HepG2 (cell line): ENCODE measurements around the gene CTSW. TPM values are rescaled to one million over a fixed set of nuclear protein-coding genes. Genes with fewer than 3 reads are reported as not detected.

Source experiments
- FOXM1 ChIP-seq: sonication (generic); formaldehyde crosslinking; IDR thresholded peaks from 2 replicates; pipeline ENCODE4 v1.5.0; 2020; ENCODE audit warnings: missing genetic modification reagents
- HCFC1 ChIP-seq: fragments of 150-350 bp; IDR thresholded peaks from 2 replicates; pipeline ENCODE4 v1.6.1; 2014; ENCODE audit warnings: low read depth, low read length
- KLF12 ChIP-seq: sonication (generic); formaldehyde crosslinking; IDR thresholded peaks from 2 replicates; pipeline ENCODE4 v1.4.0; 2020; ENCODE audit warnings: missing genetic modification reagents, borderline replicate concordance
- SATB2 ChIP-seq: sonication (generic); formaldehyde crosslinking; IDR thresholded peaks from 2 replicates; pipeline ENCODE4 v1.5.0; 2020; ENCODE audit warnings: missing genetic modification reagents
- STAG1 ChIP-seq: sonication (generic); formaldehyde crosslinking; IDR thresholded peaks from 2 replicates; pipeline ENCODE4 v1.4.0; 2020; ENCODE audit warnings: missing genetic modification reagents
- YY1 ChIP-seq: IDR thresholded peaks from 2 replicates; pipeline ENCODE4 v1.6.1; 2011; ENCODE audit warnings: low read length, low read depth, moderate library complexity, mild to moderate bottlenecking; ENCODE audit not compliant: insufficient read depth, insufficient replicate concordance
- ZFP62 ChIP-seq: sonication (generic); formaldehyde crosslinking; IDR thresholded peaks from 2 replicates; pipeline ENCODE4 v1.4.0; 2020; ENCODE audit warnings: missing genetic modification reagents
- ZNF225 ChIP-seq: sonication (generic); formaldehyde crosslinking; IDR thresholded peaks from 2 replicates; pipeline ENCODE4 v1.4.0; 2020; ENCODE audit warnings: mild to moderate bottlenecking, missing genetic modification reagents
- ZNF292 ChIP-seq: sonication (generic); formaldehyde crosslinking; IDR thresholded peaks from 2 replicates; pipeline ENCODE4 v1.8.1; 2022; ENCODE audit warnings: mild to moderate bottlenecking, low read depth, missing genetic modification reagents, borderline replicate concordance
- ZNF839 ChIP-seq: sonication (generic); formaldehyde crosslinking; IDR thresholded peaks from 2 replicates; pipeline ENCODE4 v1.4.0; 2020; ENCODE audit warnings: missing genetic modification reagents, mild to moderate bottlenecking, borderline replicate concordance
- polyA plus RNA-seq, 8 experiments: library from polyadenylated mRNA; depleted of rRNA in 3 of 8; stranded (reverse) in 7 of 8; unstranded in 1 of 8; fragments of >200 nt; fragmentation: Illumina TruSeq in 4 of 8; extraction: Trizol in 4 of 8; gene quantifications; 2 replicates each; pipeline versions ENCODE4 v1.2.1 to v1.2.3, GENCODE V29; 2011 to 2016; ENCODE audit warnings: low read depth in 4 of 8, missing spikeins in 1 of 8, mixed read lengths in 1 of 8; ENCODE audit not compliant: insufficient read depth in 1 of 8
- total RNA-seq, 5 experiments: library from RNA; depleted of rRNA; stranded (reverse); fragments of >200 nt; fragmentation: Illumina TruSeq; extraction: Trizol; gene quantifications; 2 replicates each; pipeline ENCODE4 v1.2.3, GENCODE V29; 2016; ENCODE audit warnings: low read depth in 1 of 5
- TF ChIP-seq, protein P1 (sequence below): sonication (generic); formaldehyde crosslinking; IDR thresholded peaks from 2 replicates; pipeline ENCODE4 v1.8.1; 2022; ENCODE audit warnings: low read depth, mild to moderate bottlenecking, missing genetic modification reagents
- TF ChIP-seq, protein P2 (sequence below): sonication (generic); formaldehyde crosslinking; IDR thresholded peaks from 2 replicates; pipeline ENCODE4 v1.5.1; 2020; ENCODE audit warnings: mild to moderate bottlenecking, missing genetic modification reagents, moderate library complexity
- TF ChIP-seq, protein P3 (sequence below): sonication (generic); formaldehyde crosslinking; IDR thresholded peaks from 2 replicates; pipeline ENCODE4 v1.4.0; 2020; ENCODE audit warnings: mild to moderate bottlenecking, missing genetic modification reagents

CTSW gene
- total and polyA plus RNA-seq, 2 of the 13 experiments (the other 11 are each of a cell fraction or from before 2014, with no cell fraction given), result 0.09 TPM; not detected in 1

DNA sequence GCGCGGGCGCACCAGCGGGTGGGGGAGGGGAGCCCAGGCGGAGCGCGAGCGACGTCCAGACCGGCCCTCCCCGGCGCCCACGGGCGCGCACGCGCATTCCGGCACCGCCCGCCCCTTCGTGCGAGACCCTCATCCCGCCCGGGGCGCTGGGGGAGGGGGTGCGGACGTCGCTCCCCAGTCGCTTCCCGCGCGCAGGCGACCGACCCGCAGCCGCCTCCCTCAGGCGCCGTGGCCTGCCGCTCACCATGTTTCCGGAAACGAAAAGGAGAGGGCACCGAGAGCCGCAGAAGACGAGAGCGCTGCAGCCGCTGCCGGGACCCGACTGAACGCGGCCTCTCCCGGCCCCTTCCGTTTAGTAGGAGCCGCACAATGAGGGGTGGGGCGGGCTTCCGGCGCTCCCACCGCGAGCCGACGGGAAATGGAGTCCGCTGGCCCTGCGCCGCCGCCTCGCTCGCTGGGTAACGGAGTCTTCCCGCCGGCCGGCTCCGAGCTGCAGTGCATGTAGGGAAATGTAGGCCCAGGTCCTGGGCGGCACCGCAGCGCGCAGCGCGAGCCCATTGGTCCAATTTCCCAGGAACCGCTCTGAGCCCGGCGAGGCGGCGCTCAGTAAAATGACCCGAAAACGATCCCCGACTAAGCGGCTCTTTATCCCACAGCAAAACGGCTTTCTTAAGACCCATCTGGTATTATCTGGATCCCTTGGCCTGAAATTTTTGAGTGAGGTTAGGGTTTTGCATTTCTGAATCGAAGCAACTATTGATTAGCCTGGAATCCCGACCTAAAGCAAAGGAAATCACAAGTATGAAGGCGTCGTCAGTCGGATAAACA, 21.6 kb upstream of the CTSW start, which contains the start of gene CFL1 (continued):
- TF ChIP-seq, protein P1, sequence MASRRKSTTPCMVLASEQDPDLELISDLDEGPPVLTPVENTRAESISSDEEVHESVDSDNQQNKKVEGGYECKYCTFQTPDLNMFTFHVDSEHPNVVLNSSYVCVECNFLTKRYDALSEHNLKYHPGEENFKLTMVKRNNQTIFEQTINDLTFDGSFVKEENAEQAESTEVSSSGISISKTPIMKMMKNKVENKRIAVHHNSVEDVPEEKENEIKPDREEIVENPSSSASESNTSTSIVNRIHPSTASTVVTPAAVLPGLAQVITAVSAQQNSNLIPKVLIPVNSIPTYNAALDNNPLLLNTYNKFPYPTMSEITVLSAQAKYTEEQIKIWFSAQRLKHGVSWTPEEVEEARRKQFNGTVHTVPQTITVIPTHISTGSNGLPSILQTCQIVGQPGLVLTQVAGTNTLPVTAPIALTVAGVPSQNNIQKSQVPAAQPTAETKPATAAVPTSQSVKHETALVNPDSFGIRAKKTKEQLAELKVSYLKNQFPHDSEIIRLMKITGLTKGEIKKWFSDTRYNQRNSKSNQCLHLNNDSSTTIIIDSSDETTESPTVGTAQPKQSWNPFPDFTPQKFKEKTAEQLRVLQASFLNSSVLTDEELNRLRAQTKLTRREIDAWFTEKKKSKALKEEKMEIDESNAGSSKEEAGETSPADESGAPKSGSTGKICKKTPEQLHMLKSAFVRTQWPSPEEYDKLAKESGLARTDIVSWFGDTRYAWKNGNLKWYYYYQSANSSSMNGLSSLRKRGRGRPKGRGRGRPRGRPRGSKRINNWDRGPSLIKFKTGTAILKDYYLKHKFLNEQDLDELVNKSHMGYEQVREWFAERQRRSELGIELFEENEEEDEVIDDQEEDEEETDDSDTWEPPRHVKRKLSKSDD (CRISPR knock-in tag), result no peak
- TF ChIP-seq, protein P2, sequence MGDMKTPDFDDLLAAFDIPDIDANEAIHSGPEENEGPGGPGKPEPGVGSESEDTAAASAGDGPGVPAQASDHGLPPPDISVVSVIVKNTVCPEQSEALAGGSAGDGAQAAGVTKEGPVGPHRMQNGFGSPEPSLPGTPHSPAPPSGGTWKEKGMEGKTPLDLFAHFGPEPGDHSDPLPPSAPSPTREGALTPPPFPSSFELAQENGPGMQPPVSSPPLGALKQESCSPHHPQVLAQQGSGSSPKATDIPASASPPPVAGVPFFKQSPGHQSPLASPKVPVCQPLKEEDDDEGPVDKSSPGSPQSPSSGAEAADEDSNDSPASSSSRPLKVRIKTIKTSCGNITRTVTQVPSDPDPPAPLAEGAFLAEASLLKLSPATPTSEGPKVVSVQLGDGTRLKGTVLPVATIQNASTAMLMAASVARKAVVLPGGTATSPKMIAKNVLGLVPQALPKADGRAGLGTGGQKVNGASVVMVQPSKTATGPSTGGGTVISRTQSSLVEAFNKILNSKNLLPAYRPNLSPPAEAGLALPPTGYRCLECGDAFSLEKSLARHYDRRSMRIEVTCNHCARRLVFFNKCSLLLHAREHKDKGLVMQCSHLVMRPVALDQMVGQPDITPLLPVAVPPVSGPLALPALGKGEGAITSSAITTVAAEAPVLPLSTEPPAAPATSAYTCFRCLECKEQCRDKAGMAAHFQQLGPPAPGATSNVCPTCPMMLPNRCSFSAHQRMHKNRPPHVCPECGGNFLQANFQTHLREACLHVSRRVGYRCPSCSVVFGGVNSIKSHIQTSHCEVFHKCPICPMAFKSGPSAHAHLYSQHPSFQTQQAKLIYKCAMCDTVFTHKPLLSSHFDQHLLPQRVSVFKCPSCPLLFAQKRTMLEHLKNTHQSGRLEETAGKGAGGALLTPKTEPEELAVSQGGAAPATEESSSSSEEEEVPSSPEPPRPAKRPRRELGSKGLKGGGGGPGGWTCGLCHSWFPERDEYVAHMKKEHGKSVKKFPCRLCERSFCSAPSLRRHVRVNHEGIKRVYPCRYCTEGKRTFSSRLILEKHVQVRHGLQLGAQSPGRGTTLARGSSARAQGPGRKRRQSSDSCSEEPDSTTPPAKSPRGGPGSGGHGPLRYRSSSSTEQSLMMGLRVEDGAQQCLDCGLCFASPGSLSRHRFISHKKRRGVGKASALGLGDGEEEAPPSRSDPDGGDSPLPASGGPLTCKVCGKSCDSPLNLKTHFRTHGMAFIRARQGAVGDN (CRISPR knock-in tag), result peak; percentile 56
- no peak; the same call in 1 of the 2 replicates for TF ChIP-seq ZFP62 (CRISPR knock-in tag)
- 0 out of 2 replicates have a peak, but pooled peaks have one; percentile 50 for TF ChIP-seq ZNF839 (CRISPR knock-in tag)
- peak; percentile 92 for TF ChIP-seq HCFC1
- peak; percentile 69 for TF ChIP-seq YY1
- TF ChIP-seq KLF12, result peak; percentile 100
- no peak for TF ChIP-seq ZNF292 (CRISPR knock-in tag)
- TF ChIP-seq, protein P3, sequence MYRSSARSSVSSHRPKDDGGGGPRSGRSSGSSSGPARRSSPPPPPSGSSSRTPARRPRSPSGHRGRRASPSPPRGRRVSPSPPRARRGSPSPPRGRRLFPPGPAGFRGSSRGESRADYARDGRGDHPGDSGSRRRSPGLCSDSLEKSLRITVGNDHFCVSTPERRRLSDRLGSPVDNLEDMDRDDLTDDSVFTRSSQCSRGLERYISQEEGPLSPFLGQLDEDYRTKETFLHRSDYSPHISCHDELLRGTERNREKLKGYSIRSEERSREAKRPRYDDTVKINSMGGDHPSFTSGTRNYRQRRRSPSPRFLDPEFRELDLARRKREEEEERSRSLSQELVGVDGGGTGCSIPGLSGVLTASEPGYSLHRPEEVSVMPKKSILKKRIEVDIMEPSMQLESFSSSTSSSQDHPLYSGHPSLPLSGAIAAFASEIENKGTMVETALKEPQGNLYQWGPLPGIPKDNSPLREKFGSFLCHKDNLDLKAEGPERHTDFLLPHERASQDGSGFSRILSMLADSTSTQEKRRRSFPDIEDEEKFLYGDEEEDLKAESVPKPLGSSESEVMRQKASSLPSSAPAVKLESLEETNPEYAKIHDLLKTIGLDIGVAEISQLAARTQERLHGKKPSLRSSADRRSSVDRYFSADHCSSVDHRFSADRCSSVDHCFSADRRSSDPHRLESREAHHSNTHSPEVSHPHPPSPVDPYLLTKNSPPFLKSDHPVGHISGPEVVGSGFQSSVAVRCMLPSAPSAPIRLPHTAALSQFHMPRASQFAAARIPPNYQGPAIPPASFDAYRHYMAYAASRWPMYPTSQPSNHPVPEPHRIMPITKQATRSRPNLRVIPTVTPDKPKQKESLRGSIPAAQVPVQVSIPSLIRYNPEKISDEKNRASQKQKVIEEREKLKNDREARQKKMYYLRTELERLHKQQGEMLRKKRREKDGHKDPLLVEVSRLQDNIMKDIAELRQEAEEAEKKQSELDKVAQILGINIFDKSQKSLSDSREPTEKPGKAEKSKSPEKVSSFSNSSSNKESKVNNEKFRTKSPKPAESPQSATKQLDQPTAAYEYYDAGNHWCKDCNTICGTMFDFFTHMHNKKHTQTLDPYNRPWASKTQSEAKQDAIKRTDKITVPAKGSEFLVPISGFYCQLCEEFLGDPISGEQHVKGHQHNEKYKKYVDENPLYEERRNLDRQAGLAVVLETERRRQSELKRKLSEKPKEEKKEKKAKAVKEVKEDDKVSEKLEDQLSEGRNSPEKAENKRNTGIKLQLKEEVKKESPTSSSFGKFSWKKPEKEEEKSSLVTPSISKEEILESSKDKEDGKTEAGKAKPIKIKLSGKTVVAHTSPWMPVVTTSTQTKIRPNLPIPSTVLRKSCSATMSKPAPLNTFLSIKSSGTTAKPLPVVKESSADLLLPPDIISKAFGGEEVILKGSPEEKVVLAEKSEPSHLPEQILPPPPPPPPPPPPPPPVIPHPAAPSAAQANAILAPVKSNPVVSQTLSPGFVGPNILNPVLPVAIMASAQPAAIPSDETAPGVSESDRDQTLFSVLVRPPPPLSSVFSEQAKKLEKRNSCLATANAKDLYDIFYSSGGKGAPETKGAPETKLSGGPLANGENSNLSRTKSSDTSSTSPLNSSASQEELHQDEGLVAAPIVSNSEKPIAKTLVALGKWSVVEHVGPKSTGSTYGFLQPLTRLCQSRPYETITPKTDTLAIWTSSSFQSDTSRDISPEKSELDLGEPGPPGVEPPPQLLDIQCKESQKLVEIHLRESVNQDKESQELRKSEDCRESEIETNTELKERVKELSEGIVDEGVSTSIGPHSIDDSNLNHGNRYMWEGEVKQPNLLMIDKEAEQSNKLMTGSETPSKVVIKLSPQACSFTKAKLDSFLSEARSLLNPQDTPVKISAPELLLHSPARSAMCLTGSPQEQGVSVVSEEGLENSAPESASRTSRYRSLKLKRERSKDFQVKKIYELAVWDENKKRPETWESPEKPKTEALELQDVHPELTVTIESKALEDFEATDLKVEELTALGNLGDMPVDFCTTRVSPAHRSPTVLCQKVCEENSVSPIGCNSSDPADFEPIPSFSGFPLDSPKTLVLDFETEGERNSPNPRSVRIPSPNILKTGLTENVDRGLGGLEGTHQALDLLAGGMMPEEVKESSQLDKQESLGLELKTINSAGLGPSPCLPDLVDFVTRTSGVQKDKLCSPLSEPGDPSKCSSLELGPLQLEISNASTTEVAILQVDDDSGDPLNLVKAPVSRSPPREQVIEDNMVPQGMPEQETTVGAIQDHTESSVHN, result no peak
- 0 out of 2 replicates have a peak, but pooled peaks have one; percentile 42 for TF ChIP-seq ZNF225 (CRISPR knock-in tag)
- TF ChIP-seq STAG1 (CRISPR knock-in tag), result no peak; the same call in 1 of the 2 replicates
- no peak for TF ChIP-seq FOXM1 (CRISPR knock-in tag)
- no peak for TF ChIP-seq SATB2 (CRISPR knock-in tag)
